ENCODE measurements around the gene ARHGAP27. TPM values are rescaled to one million over a fixed set of nuclear protein-coding genes. Genes with fewer than 3 reads are reported as not detected.

ARHGAP27 gene
- total and polyA plus RNA-seq, 2 experiments from 2014 or later, result 0.59 to 3.4 TPM

DNA sequence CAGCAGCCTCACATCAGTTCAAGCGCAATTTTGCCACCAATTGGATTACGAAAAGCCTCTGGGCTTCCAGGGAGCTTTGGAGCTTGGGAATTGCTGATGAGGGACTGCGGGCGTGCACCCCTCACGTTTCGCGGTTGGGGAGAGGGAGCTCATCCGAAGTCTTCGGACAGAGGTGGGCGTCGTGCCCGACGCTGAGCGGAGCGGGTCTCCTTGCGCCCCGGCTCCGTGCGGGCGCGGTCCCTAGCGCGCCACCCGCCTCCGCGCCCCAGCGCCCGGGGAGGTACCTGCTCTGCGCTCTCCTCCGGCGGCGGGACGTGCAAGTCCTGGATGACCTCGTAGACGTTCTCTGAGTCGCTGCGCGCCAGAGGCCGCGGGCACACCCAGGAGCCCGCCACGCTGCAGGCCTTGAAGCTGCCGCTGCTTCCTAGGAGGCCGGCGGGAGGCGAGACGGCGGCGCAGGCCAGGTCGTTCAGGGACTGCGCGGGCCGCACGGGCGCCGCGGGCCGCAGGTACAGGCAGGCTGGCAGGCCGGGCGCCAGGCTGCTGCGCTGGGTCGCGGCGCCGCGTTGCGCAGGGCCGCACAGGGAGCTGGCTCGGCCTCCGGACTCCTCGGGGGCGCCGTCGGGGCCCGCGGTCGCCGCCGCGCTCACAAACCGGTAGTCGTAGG, 3.2 kb downstream of the ARHGAP27 start:
- DNase-seq, result peak; percentile 46
- in situ Hi-C loops (cut with MboI), result no loop called here

DNA sequence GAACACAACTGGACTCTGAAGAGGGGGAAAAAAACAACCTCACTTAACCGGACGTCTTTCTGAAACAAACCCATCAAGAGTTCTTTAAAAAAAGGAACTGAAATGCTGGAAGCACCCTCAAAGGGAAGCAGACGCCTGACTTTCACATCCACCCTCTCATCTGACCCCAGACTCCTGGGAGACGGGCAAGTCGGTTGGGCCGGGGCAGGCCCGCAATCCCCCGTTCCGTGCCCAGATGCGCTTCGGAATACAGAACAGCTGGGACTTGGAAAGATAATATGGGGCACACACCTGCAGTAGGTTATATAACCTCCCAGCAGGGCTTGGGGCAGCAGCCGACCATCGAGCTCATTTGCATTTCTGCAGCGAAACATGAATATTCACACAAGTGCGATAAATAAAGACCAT, 3.7 kb downstream of the ARHGAP27 start:
- no peaks in the 10 kb centered on the region for H3K36me3 ChIP-seq (ENCODE audit: low read depth)
- 26 to 28% methylated on average over 15 of the region's 15 CpGs for WGBS, 2 experiments (ENCODE audit: low coverage in 1 of 2, low lambda C conversion rate in 2 of 2, missing lambda C conversion rate in 2 of 2)
- H3K4me1 ChIP-seq (ENCODE audit: insufficient read depth), result 0 out of 2 replicates have a peak, but pooled peaks cover 4% of the 10 kb centered on the region
- peaks cover 9% of the 10 kb centered on the region for H3F3A ChIP-seq (ENCODE audit: insufficient read depth)
- TF ChIP-seq EZH2phosphoT487 (IDR thresholded peaks at IDR 0.05; ENCODE audit: insufficient read depth, low read depth) (no peak; the same call in 1 of the 2 replicates), EZH2 (IDR thresholded peaks at IDR 0.05; ENCODE audit: insufficient read depth, poor library complexity, severe bottlenecking) (peak; percentile 92)
- no peaks in the 10 kb centered on the region for H3K79me2 ChIP-seq (ENCODE audit: insufficient read depth)
- no peak overlapping the region for H2AFZ ChIP-seq
- no peaks in the 10 kb centered on the region for H3K9me2 ChIP-seq (ENCODE audit: insufficient read depth)
- in situ Hi-C loops (cut with MboI), result no loop called here
- DNase-seq, result no peak
- no peaks in the 10 kb centered on the region for H4K20me1 ChIP-seq (ENCODE audit: insufficient read depth)
- H3K27me3 ChIP-seq (replicated peaks; ENCODE audit: insufficient read depth), result peaks cover 24% of the 10 kb centered on the region
- no peaks in the 10 kb centered on the region for H3K9me3 ChIP-seq (ENCODE audit: low read depth)
- H3K4me2 ChIP-seq (ENCODE audit: unreplicated experiment), result no peak overlapping the region
- no peak overlapping the region for H3K4me3 ChIP-seq
- no peak overlapping the region for H3K27ac ChIP-seq
- no peak overlapping the region for H3K9ac ChIP-seq

More for the DNA sequence above, 3.2 kb downstream of the ARHGAP27 start:
- no peaks in the 10 kb centered on the region for H3K79me2 ChIP-seq (ENCODE audit: insufficient read depth)
- peaks cover 24% of the 10 kb centered on the region for H3K27me3 ChIP-seq (replicated peaks; ENCODE audit: insufficient read depth)
- no peaks in the 10 kb centered on the region for H3K9me3 ChIP-seq (ENCODE audit: low read depth)
- H3K9me2 ChIP-seq (ENCODE audit: insufficient read depth), result no peaks in the 10 kb centered on the region
- WGBS, 2 experiments (ENCODE audit: low coverage in 1 of 2, low lambda C conversion rate in 2 of 2, missing lambda C conversion rate in 2 of 2), result 3 to 6% methylated on average over 14 to 45 of the region's 82 CpGs
- no peak overlapping the region for H3K27ac ChIP-seq
- H3K4me1 ChIP-seq (ENCODE audit: insufficient read depth), result 0 out of 2 replicates have a peak, but pooled peaks cover 4% of the 10 kb centered on the region
- no peaks in the 10 kb centered on the region for H3K36me3 ChIP-seq (ENCODE audit: low read depth)
- H3F3A ChIP-seq (ENCODE audit: insufficient read depth), result peaks cover 9% of the 10 kb centered on the region
- H4K20me1 ChIP-seq (ENCODE audit: insufficient read depth), result no peaks in the 10 kb centered on the region
- H3K4me3 ChIP-seq, result no peak overlapping the region
- H2AFZ ChIP-seq, result no peak overlapping the region
- H3K9ac ChIP-seq, result no peak overlapping the region
- TF ChIP-seq EZH2 (IDR thresholded peaks at IDR 0.05; ENCODE audit: insufficient read depth, poor library complexity, severe bottlenecking), result no peak
- TF ChIP-seq EZH2phosphoT487 (IDR thresholded peaks at IDR 0.05; ENCODE audit: insufficient read depth, low read depth), result 0 out of 2 replicates have a peak, but pooled peaks have one; percentile 56
- no peak overlapping the region for H3K4me2 ChIP-seq (ENCODE audit: unreplicated experiment)

DNA sequence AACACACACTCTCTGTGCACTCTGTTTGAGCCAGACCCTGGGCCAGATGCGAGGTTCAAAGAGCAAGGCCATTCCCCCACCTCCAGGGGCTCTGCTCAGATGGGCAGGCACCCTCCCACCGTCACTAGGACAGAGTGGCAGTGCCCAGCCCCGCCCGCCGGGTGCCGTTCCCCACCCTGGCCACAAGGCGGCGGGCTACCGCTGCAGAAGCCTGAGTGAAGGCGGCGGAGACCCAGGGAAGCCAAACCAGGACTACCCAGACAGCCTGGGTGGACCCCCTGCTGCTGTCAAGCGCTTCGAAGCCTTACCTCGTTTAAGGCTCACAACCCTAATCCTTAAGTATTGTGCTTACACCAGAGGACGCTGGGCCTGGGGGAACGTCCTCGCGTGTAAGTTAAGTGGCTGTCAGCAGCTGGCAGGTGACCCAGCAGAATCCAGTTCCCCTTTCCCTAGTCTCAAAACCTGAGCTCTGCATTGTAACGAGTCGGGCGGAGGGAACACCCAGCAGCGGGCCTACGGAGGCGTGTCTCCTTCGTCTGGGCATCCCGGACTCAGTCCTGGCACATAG, 4.5 kb downstream of the ARHGAP27 start:
- TF ChIP-seq EZH2phosphoT487 (IDR thresholded peaks at IDR 0.05; ENCODE audit: insufficient read depth, low read depth) (no peak), EZH2 (IDR thresholded peaks at IDR 0.05; ENCODE audit: insufficient read depth, poor library complexity, severe bottlenecking) (no peak)
- in situ Hi-C loops (cut with MboI), result no loop called here
- Histone ChIP-seq H3K9me3 (ENCODE audit: low read depth) (no peaks in the 10 kb centered on the region), H3K9me2 (ENCODE audit: insufficient read depth) (no peaks in the 10 kb centered on the region), H3K79me2 (ENCODE audit: insufficient read depth) (no peaks in the 10 kb centered on the region), H3K27ac (no peak overlapping the region), H4K20me1 (ENCODE audit: insufficient read depth) (no peaks in the 10 kb centered on the region), H3F3A (ENCODE audit: insufficient read depth) (peaks cover 9% of the 10 kb centered on the region), H3K4me3 (peak overlapping the region; percentile 52; the same call in 1 of the 2 replicates), H3K36me3 (ENCODE audit: low read depth) (no peaks in the 10 kb centered on the region), H3K9ac (no peak overlapping the region), H3K4me1 (ENCODE audit: insufficient read depth) (0 out of 2 replicates have a peak, but pooled peaks cover 4% of the 10 kb centered on the region), H3K27me3 (replicated peaks; ENCODE audit: insufficient read depth) (peaks cover 24% of the 10 kb centered on the region), H3K4me2 (ENCODE audit: unreplicated experiment) (peak overlapping the region; percentile 49), H2AFZ (no peak overlapping the region)
- DNase-seq, result peak; percentile 76
- 3% methylated on average over 26 of the region's 26 CpGs for WGBS, 2 experiments (ENCODE audit: low coverage in 1 of 2, low lambda C conversion rate in 2 of 2, missing lambda C conversion rate in 2 of 2)

DNA sequence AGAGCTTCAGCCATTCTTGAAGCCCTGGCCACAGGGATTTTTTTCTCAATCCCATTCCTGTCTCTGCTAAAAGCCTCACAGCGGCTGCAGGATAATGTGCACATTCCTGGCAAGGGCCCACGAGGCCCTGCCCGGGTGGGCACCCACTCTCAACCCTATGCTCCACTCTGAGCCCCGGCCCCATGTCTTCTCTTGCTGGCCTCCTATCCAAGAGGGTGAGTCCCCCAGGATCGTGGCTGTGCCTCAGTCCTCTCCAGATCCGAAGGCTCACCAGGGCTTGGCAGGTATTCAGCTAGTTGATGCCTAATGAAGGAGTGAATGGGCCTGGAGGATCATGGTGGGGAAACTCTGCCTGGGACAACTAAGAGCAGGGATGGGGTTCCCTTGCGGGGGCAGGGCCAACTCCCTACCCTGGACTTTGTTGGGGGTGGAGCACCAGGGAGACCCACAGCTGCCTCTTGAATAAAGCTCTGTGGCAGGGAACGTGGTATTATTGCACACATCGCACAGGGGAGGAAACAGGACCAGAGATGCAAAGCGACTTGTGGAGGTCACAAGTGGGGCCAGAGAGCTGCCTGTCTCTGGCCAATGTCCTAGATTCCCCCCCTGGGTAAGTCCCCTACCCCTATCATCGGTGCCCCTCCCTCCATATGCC, 5.4 kb downstream of the ARHGAP27 start:
- H3F3A ChIP-seq (ENCODE audit: insufficient read depth), result peaks cover 9% of the 10 kb centered on the region
- WGBS, 2 experiments (ENCODE audit: low coverage in 1 of 2, low lambda C conversion rate in 2 of 2, missing lambda C conversion rate in 2 of 2), result 46% methylated on average over 11 of the region's 11 CpGs
- TF ChIP-seq EZH2 (IDR thresholded peaks at IDR 0.05; ENCODE audit: insufficient read depth, poor library complexity, severe bottlenecking) (no peak), EZH2phosphoT487 (IDR thresholded peaks at IDR 0.05; ENCODE audit: insufficient read depth, low read depth) (no peak)

More for the DNA sequence above, 5.4 kb downstream of the ARHGAP27 start:
- H3K9ac ChIP-seq, result no peak overlapping the region
- H3K27me3 ChIP-seq (replicated peaks; ENCODE audit: insufficient read depth), result peaks cover 24% of the 10 kb centered on the region
- no peaks in the 10 kb centered on the region for H3K9me3 ChIP-seq (ENCODE audit: low read depth)
- no peak overlapping the region for H2AFZ ChIP-seq
- no peak overlapping the region for H3K4me3 ChIP-seq
- 0 out of 2 replicates have a peak, but pooled peaks cover 4% of the 10 kb centered on the region for H3K4me1 ChIP-seq (ENCODE audit: insufficient read depth)
- no peaks in the 10 kb centered on the region for H3K36me3 ChIP-seq (ENCODE audit: low read depth)
- H3K4me2 ChIP-seq (ENCODE audit: unreplicated experiment), result no peak overlapping the region
- no peaks in the 10 kb centered on the region for H3K9me2 ChIP-seq (ENCODE audit: insufficient read depth)
- H3K79me2 ChIP-seq (ENCODE audit: insufficient read depth), result no peaks in the 10 kb centered on the region
- no peak overlapping the region for H3K27ac ChIP-seq
- no peaks in the 10 kb centered on the region for H4K20me1 ChIP-seq (ENCODE audit: insufficient read depth)
- in situ Hi-C loops (cut with MboI), result no loop called here
- no peak for DNase-seq

Measured in GM23248 (cell line).